GM18858 (cell line): ENCODE data around the gene ATRIP.
"Not testable (repeated sequence)": the region's sequence is repeated elsewhere in the genome, so short reads cannot be mapped to it uniquely, and the experiment has no call there.

ENCODE experiments used
- ATAC-seq: cut with Tn5 transposase; IDR thresholded peaks from one replicate; pipeline ENCODE4 v1.9.1; 2021; ENCODE audit not compliant: unreplicated experiment

Gene ATRIP

GRCh38 chr3:48435774-48436476 is 10.6 kb upstream of the ATRIP start:
- ATAC-seq = no peak

DNA sequence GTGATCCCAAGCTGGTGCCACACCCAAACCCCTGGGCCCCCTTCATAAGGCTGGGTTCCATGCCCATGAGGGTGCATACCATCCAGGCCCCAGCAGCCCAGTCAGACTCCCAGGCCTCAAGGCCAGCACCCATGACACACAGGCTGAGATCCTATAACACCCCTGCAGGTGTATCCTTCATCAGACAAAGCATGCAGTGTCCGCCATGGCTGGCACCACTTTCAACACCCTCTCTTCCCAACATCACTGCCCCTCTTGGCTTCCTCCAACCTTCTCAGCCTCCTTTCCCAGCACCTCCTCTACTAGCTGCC is 10.1 kb upstream of the ATRIP start:
- no peak for ATAC-seq

GRCh38 chr3:48436855-48437254 is 9.7 kb upstream of the ATRIP start:
- no peak for ATAC-seq

- no peak for ATAC-seq
Observed at GRCh38 chr3:48437812-48438211, 8.7 kb upstream of the ATRIP start.

DNA sequence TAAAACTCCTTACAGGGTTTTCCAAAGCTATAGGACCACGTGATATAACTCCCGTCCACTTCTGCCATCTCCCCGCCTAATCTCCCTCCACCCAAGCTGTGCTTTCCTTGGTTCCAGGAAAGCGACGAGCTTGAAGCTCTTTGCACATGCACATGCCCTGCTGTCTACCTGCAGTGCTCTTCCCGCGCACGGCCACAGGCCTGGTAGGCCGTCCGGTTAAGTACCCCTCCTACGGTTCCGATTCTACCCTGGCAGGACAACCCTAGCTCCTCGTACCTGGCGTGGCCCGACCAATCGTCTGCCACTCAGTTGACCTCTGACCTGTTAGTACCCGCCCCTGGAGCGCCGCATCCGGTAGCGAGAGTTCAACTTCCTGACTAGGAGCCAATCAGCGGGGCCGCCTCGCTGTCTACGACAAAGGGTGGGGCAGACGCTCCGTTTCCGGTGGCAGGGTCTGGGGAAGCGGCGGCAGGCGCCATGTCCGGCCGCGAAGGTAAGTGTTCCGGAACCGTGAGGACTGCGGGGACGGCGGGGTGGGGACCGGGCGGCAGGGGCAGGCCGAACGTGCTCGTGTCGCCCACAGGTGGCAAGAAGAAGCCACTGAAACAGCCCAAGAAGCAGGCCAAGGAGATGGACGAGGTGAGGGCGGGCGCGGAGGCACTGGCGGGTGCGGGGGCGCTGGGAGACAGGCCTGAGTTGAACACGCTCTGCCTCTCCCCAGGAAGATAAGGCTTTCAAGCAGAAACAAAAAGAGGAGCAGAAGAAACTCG is 6.5 kb upstream of the ATRIP start, which contains the start of the genes CCDC51 and TMA7:
TSS of gene CCDC51 (minus strand) at position 300 of the 770 bp plus-strand sequence. CDS start 4,991 bp downstream, outside the sequence.
TSS of gene TMA7 (plus strand) at position 438 of the 770 bp plus-strand sequence. CDS start at position 478, 40 bp downstream.
- ATAC-seq = peak; percentile 88

- ATAC-seq = no peak
Observed at GRCh38 chr3:48440590-48440958, 6.0 kb upstream of the ATRIP start.

GRCh38 chr3:48441940-48442339 is 4.6 kb upstream of the ATRIP start:
- no peak for ATAC-seq

- ATAC-seq = no peak
Observed at GRCh38 chr3:48445277-48445882, 1.2 kb upstream of the ATRIP start.

- no peak for ATAC-seq
Observed at GRCh38 chr3:48446043-48446424, 503 bp upstream of the ATRIP start.

DNA sequence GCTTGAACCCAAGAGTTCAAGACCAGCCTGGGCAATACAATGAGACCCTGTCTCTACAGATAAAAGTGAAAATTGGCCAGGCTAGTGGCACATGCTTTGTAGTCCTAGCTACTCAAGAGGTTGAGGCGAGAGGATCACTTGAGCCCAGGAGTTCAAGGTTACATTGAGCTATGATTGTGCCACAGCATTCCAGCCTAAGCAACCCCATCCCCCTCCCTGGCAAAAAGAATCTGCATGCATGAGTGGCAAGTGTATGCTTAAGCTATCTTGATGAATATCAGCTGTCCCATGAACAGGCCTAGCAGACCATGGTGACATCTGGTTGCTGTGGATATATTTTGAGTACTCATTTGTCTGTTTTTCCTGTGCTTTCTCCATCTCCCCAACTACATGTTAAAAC is 4.7 kb downstream of the ATRIP start:
- ATAC-seq = no peak

DNA sequence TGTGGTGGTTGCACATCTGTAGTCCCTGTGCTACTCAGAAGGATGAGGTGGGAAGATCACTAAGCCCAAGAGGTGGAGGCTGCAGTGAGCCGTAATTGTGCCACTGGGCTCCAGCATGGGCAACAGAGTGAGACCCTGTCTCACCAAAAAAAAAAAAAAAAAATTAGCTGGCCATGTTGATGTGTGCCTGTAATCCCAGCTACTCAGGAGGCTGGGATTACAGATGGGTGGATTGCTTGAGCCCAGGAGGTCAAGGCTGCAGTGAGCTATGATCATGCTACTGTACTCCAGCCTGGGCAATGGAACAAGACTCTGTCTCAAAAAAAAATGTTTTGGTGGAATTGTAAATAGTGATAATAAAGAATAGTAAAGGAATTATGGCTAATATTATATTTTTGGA is 9.9 kb downstream of the ATRIP start:
- no peak for ATAC-seq

DNA sequence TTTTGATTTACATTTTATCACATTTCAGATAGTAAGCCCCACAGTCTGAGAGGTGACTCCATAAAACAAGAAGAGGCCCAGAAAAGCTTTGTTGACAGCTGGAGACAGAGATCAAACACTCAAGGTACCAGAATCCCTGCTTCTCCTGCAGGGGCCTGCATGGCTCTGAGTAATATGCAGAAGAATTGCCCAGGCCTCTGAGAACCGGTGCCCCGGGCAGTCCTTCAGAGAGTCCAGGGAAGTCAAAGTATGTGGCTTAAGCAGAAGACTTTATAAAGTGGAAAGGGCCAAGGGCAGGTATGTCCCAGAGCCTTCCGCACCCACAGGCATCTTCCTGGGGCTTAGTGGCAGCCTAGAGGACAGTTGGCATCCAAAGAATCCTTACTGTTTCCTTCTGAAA is 12.8 kb downstream of the ATRIP start:
- no peak for ATAC-seq

DNA sequence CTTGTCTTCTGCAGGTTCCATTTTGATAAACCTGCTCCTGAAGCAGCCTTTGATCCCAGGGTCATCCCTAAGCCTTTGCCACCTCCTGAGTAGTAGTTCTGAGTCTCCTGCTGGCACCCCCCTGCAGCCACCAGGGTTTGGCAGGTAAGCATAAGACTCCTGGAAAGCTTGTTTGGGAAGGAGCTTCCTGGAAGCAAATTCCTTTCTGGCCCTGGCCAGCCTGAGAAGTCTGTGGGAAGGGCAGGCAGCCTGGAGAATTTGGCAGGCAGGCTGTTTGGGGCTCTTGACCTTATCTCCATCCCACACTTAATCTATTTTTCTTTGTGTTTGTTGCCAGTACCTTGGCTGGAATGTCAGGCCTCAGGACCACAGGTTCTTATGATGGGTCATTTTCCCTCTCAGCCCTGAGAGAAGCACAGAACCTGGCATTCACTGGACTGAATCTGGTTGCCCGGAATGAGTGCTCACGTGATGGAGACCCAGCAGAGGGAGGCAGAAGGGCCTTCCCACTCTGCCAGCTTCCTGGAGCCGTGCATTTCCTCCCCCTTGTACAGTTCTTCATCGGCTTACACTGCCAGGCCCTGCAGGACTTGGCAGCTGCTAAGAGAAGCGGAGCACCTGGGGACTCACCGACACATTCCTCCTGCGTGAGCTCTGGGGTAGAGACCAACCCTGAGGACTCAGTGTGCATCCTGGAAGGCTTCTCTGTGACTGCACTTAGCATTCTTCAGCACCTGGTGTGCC is 13.4 kb downstream of the ATRIP start:
- ATAC-seq = no peak

DNA sequence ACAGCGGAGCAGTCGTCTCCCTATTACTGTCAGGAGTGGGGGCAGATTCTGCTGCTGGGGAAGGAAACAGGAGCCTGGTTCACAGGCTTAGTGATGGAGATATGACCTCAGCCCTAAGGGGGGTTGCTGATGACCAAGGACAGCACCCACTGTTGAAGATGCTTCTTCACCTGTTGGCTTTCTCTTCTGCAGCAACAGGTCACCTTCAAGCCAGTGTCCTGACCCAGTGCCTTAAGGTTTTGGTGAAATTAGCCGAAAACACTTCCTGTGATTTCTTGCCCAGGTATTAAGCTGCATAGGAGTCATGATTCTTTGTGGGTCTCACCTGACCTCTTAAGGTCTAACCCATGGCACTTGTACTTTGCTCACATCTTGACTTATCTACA is 14.0 kb downstream of the ATRIP start:
- no peak for ATAC-seq

DNA sequence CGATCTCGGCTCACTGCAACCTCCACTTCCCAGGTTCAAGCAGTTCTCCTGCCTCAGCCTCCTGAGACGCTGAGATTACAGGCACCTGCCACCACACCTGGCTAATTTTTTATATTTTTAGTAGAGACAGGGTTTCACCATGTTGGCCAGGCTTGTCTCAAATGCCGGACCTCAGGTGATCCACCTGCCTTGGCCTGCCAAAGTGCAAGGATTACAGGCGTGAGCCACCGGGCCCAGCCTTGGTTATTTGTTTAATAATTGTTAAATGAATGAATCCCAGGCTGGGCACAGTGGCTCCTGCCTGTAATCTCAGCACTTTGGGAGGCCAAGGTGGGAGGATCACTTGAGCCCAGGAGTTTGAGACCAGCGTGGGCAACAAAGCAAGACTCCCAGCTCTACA is 15.2 kb downstream of the ATRIP start:
- ATAC-seq = not testable (repeated sequence)

GRCh38 chr3:48463703-48464102 is 17.2 kb downstream of the ATRIP start:
- ATAC-seq = no peak

GRCh38 chr3:48464713-48465221 is 18.2 kb downstream of the ATRIP start:
- ATAC-seq = no peak

DNA sequence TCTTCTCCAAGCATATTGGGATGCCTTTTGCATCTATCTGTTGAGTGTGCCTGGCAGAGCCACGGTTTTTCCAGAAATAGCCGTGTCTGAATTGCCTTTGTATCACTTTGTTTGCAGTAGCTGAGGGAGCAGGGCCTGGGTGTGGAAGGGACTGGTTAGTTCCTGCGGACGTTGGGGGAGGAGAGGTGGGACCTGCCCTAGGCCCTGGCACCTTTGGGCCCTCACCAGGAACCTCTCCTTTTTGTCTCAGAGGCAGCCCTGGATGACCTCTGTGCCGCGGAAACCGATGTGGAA is 18.6 kb downstream of the ATRIP start:
- ATAC-seq = no peak

GRCh38 chr3:48465531-48466378 is 19.2 kb downstream of the ATRIP start:
- ATAC-seq = peak; percentile 61

GRCh38 chr3:48466386-48467109 is 20.0 kb downstream of the ATRIP start:
- peak; percentile 11 for ATAC-seq
